Right atrium auricular region (tissue), 2 donors: ENCODE results near the gene CYP4Z1. TPM values are rescaled to one million over a fixed set of nuclear protein-coding genes. Genes with fewer than 3 reads are reported as not detected.
"Not testable (repeated sequence)": the region's sequence is repeated elsewhere in the genome, so short reads cannot be mapped to it uniquely, and the experiment has no call there.

Experiments
- DNase-seq: peaks from one replicate; pipeline ENCODE4 v3.0.0-alpha.2; 2019; ENCODE audit warnings: low spot score
- H3K27ac ChIP-seq, 2 donors: fragments of 200-600 bp; sonication (generic); 1 replicate in 1 of 2; 2 replicates in 1 of 2; pipeline ENCODE4 v1.5.1; 2016 to 2019
- H3K27me3 ChIP-seq, 2 donors: fragments of 200-600 bp; sonication (generic); one replicate each; pipeline versions ENCODE4 v1.5.1 to v1.6.0; 2017 to 2019
- H3K36me3 ChIP-seq: fragments of 200-600 bp; sonication (generic); one replicate; pipeline ENCODE4 v1.5.1; 2016
- H3K4me1 ChIP-seq, 2 donors: fragments of 200-600 bp; sonication (generic); one replicate each; pipeline versions ENCODE4 v1.5.1 to v1.6.0; 2017 to 2019
- H3K4me3 ChIP-seq, 2 donors: fragments of 200-600 bp; sonication (generic); 1 replicate in 1 of 2; 2 replicates in 1 of 2; pipeline ENCODE4 v1.5.1; 2017 to 2019; ENCODE audit warnings: mild to moderate bottlenecking in 1 of 2, moderate library complexity in 1 of 2
- H3K9me3 ChIP-seq, 2 donors: fragments of 200-600 bp; sonication (generic); one replicate each; pipeline ENCODE4 v1.5.1; 2019
- total RNA-seq, 2 donors: library from RNA; depleted of rRNA; stranded (reverse); fragments of >200 nt; gene quantifications; one replicate each; pipeline ENCODE4 v1.1.0, GENCODE V29; 2016
- TF ChIP-seq, protein P1 (sequence below), 2 donors: fragments of 200-600 bp; sonication (generic); IDR thresholded peaks; one replicate each; pipeline ENCODE4 v1.5.1; 2019; ENCODE audit warnings: antibody characterized with exemption in 2 of 2

Gene CYP4Z1
- total RNA-seq, 2 donors from 2014 or later = 0.35 TPM; not detected in 1

DNA sequence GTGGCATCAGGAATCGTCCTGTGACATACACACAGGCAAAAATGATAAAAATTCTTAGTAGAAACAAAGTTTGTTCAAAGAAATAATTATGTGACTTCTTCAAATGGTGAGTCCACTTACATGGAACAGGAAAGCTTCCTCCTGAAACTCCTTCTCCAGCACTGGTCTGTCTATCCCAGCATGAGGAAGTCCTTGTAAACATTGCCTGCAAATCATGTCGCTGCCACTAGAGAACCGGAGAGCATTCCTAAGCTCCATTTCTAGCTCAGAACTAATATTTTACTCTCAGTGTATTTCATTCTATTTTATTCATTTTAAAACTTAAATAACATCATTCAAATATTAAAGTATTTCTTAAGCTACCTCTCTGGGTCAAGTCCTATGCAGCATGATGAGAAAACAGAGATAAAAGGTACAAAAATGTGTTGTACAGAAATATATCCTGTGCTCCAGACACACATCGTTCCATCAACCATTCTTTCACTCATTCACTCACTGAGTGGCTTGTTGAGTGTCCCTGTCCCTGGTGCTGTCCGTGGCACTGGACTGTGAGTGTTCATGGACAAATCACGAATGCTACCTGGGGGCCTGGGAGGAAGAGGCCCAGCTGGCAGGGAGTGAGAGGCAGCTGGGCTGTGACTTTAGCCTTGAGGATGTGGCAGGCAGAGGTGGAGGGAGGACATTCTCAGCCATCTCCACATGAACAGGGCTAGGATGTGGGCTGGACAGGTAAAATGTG lies 80.2 kb downstream of the CYP4Z1 start:
- Histone ChIP-seq H3K9me3 (no peaks in the 10 kb centered on the region), H3K27me3 (no peaks in the 10 kb centered on the region), H3K4me3 (no peak overlapping the region), H3K27ac (no peak overlapping the region), H3K4me1 (no peaks in the 10 kb centered on the region), H3K36me3 (no peaks in the 10 kb centered on the region)
- DNase-seq = no peak
- TF ChIP-seq, protein P1, sequence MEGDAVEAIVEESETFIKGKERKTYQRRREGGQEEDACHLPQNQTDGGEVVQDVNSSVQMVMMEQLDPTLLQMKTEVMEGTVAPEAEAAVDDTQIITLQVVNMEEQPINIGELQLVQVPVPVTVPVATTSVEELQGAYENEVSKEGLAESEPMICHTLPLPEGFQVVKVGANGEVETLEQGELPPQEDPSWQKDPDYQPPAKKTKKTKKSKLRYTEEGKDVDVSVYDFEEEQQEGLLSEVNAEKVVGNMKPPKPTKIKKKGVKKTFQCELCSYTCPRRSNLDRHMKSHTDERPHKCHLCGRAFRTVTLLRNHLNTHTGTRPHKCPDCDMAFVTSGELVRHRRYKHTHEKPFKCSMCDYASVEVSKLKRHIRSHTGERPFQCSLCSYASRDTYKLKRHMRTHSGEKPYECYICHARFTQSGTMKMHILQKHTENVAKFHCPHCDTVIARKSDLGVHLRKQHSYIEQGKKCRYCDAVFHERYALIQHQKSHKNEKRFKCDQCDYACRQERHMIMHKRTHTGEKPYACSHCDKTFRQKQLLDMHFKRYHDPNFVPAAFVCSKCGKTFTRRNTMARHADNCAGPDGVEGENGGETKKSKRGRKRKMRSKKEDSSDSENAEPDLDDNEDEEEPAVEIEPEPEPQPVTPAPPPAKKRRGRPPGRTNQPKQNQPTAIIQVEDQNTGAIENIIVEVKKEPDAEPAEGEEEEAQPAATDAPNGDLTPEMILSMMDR (IDR thresholded peaks at IDR 0.05) = no peak

DNA sequence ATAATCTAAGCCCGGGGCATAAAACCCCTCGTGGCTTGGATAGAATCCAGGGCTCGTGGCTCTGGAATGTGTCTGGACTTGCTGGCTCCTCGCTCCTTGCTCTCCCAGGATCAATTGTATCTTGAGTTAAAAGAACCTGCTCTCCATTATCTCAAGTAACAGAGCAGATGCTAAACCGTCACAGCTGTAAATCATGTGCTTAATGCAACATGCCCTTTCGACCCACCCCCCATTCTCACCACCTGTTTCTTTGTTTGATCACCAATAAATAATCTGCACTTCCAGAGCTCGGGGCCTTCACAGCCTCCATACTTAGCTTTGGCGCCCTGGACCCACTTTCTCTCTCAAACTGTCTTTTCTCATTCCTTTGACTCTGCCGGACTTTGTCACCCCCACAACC lies 82.1 kb downstream of the CYP4Z1 start:
- H3K9me3 ChIP-seq, H3K4me3 ChIP-seq, H3K27me3 ChIP-seq, H3K36me3 ChIP-seq, H3K4me1 ChIP-seq, DNase-seq, H3K27ac ChIP-seq: not testable (repeated sequence)

DNA sequence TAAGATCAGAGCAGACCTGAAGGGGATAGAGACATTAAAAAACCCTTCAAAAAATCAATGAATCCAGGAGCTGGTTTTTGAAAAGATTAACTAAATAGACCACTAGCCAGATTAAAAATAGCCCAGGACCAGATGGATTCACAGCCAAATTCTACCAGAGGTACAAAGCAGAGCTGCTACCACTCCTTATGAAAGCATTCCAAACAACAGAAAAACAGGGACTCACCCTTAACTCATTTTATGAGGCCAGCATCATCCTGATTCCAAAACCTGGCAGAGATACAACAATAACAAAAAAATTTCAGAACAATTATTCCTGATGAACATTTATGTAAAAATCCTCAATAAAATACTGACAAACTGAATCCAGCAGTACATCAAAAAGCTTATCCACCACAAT lies 89.4 kb downstream of the CYP4Z1 start:
- H3K9me3 ChIP-seq = peaks cover 0 to 17% of the 10 kb centered on the region in 2 donors
- not testable (repeated sequence) for H3K27ac ChIP-seq, H3K36me3 ChIP-seq, H3K4me3 ChIP-seq, H3K27me3 ChIP-seq, H3K4me1 ChIP-seq, DNase-seq

DNA sequence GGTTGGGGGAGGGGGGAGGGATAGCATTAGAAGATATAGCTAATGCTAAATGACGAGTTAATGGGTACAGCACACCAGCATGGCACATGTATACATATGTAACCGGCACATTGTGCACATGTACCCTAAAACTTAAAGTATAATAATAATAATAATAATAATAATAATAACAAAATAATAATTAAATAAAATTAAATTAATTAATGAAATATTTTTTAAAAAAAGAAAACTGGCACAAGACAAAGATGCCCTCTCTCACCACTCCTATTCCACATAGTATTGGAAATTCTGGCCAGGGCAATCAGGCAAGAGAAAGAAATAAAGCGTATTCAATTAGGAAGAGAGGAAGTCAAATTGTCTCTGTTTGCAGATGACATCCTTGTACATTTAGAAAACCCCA lies 90.9 kb downstream of the CYP4Z1 start:
- H3K4me1 ChIP-seq, DNase-seq, H3K4me3 ChIP-seq, H3K27ac ChIP-seq, H3K36me3 ChIP-seq, H3K27me3 ChIP-seq: not testable (repeated sequence)
- H3K9me3 ChIP-seq = peaks cover 0 to 17% of the 10 kb centered on the region in 2 donors

DNA sequence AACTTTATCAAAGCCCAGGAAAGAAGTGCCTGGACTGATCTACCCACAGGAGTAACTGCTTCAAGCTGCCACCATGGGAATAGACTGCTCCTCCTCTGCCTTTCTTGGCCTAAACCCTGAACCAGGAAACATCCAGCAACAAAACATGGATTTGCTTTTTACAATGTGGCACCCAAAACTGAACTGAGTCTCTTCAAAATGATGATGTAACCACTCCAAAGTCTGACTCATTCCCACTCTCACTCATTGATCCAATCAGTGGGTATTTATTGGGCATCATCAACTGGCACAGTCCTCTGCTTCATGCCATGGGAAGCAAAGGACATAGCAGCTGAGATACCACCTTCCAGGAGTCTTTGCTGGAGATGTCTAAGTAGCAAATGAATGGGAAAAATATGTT lies 93.7 kb downstream of the CYP4Z1 start:
- no peaks in the 10 kb centered on the region for H3K27me3 ChIP-seq
- H3K36me3 ChIP-seq = no peaks in the 10 kb centered on the region
- no peak for DNase-seq

DNA sequence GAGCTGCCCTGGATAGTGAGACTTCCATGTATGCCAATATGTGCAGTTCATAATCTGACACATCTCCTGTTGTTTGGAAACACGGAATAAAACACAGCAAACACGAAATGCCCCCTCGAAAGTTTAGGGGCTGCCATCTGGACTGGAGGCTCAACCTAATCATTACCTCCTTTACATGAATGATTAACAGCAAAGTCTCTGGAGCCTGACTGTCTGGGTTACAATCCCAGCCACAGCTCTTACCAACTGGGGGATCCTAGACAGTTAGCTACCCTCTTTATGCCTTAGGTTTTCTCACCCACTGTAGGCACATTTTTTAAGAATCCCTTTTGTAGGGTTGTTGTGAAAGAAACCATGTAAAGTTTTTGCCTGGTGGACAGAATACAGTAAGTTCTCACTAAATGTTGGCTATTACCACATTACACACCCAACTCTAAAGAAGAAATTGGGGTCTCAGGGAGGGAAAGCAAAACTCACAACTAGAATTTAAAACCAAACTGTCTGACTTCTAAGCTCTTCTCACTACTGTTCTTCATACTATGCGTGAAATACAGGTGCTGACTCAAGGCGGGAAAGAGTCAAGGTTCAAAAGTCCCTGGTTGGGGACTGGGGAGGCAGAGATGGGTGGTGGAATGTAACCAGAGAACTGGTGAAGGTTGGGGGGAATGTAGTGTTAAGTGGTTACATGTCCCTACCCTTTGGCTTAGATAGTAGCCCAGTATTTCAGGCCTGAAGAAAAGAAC lies 94.4 kb downstream of the CYP4Z1 start:
- Histone ChIP-seq H3K9me3 (peaks cover 0 to 4% of the 10 kb centered on the region in 2 donors), H3K27ac (no peak overlapping the region), H3K27me3 (no peaks in the 10 kb centered on the region), H3K4me1 (no peaks in the 10 kb centered on the region), H3K4me3 (no peak overlapping the region), H3K36me3 (no peaks in the 10 kb centered on the region)
- TF ChIP-seq, protein P1 (IDR thresholded peaks at IDR 0.05) = no peak
- no peak for DNase-seq

More for the DNA sequence above, 93.7 kb downstream of the CYP4Z1 start:
- H3K4me3 ChIP-seq = no peak overlapping the region
- H3K9me3 ChIP-seq = peaks cover 0 to 4% of the 10 kb centered on the region in 2 donors
- H3K27ac ChIP-seq = no peak overlapping the region
- TF ChIP-seq, protein P1 (IDR thresholded peaks at IDR 0.05) = no peak
- H3K4me1 ChIP-seq = no peaks in the 10 kb centered on the region

DNA sequence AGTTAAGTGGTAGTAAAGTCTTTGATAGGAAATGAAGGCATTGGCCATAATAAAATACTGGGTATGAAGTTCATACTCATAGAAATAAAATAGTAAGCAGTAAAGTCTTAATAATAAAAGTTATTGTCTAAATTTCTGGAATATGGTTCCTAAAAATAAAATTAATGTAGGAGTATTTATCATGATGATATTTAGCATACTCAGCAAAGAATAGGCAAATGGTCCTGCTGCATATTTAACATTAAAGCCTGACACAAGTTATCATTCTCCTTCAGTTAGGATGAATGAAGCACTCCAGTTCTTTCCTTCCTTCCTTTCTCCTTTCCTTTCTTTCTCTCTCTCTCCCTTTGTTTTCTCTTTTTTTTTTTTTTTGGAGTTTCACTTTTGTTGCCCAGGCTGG lies 97.5 kb downstream of the CYP4Z1 start:
- Histone ChIP-seq H3K27me3 (no peaks in the 10 kb centered on the region), H3K4me1 (no peaks in the 10 kb centered on the region), H3K27ac (no peak overlapping the region), H3K36me3 (no peaks in the 10 kb centered on the region), H3K9me3 (no peaks in the 10 kb centered on the region), H3K4me3 (no peak overlapping the region)
- DNase-seq = no peak
- TF ChIP-seq, protein P1 (IDR thresholded peaks at IDR 0.05) = no peak

Other genes with a start within 250 kb of the CYP4Z1 start
- gene CYP4A11, start 125.8 kb upstream of the CYP4Z1 start, total RNA-seq = not detected
- 1 to 10 TPM; 2.2 to 3.5 TPM for gene CYP4X1, start 43.6 kb upstream of the CYP4Z1 start, total RNA-seq
- not detected for gene CYP4A22, start 70.2 kb downstream of the CYP4Z1 start, total RNA-seq
- 10 to 100 TPM in 1 of 2 donors, 1 to 10 TPM in 1; 3.1 to 10.6 TPM for gene PDZK1IP1, start 122.8 kb downstream of the CYP4Z1 start, total RNA-seq
- gene TAL1, start 165.0 kb downstream of the CYP4Z1 start, total RNA-seq = 1 to 10 TPM; 3.1 to 4.1 TPM
- gene STIL, start 246.9 kb downstream of the CYP4Z1 start, total RNA-seq = under 1 TPM; 0.31 to 0.52 TPM